ENCODE measurements around the gene PACSIN1. TPM values are rescaled to one million over a fixed set of nuclear protein-coding genes. Genes with fewer than 3 reads are reported as not detected.

PACSIN1 gene
- total RNA-seq, 1 donor from 2014 or later: 0.41 TPM

- no peak overlapping the region for H3K27ac Mint-ChIP-seq
- Histone ChIP-seq H3K27ac (no peak overlapping the region), H2AFZ (replicated peaks) (no peak overlapping the region), H3K4me3 (no peak overlapping the region), H3K9ac (no peak overlapping the region), H3K79me2 (ENCODE audit: low read depth) (no peaks in the 10 kb centered on the region), H3K27me3 (no peaks in the 10 kb centered on the region), H3K9me3 (ENCODE audit: low read depth) (peaks cover 6% of the 10 kb centered on the region), H4K20me1 (ENCODE audit: low read depth) (no peaks in the 10 kb centered on the region), H3K36me3 (no peaks in the 10 kb centered on the region), H3F3A (ENCODE audit: low read depth) (no peaks in the 10 kb centered on the region), H3K4me1 (peaks cover 1% of the 10 kb centered on the region), H3K4me2 (no peak overlapping the region)
- TF ChIP-seq EZH2 (IDR thresholded peaks at IDR 0.05): no peak
- TF ChIP-seq EZH2phosphoT487 (IDR thresholded peaks at IDR 0.05): no peak
- no peak for TF ChIP-seq CTCF (IDR thresholded peaks at IDR 0.05)
- no peak overlapping the region for H3K4me3 Mint-ChIP-seq
- peaks cover 10% of the 10 kb centered on the region for H3K27me3 Mint-ChIP-seq (ENCODE audit: insufficient read depth, low read depth)
- peaks cover 2% of the 10 kb centered on the region for H3K4me1 Mint-ChIP-seq
- no peaks in the 10 kb centered on the region for H3K36me3 Mint-ChIP-seq
- DNase-seq (ENCODE audit: low spot score): no peak
- H3K9me3 Mint-ChIP-seq: peaks cover 13% of the 10 kb centered on the region
Observed at GRCh38 chr6:34496103-34496685, 30.3 kb downstream of the PACSIN1 start.

GRCh38 chr6:34497411-34497810, 31.5 kb downstream of the PACSIN1 start:
- Histone ChIP-seq H3K79me2 (ENCODE audit: low read depth) (no peaks in the 10 kb centered on the region), H3K27ac (no peak overlapping the region), H3K4me2 (no peak overlapping the region), H3F3A (ENCODE audit: low read depth) (no peaks in the 10 kb centered on the region), H3K4me3 (no peak overlapping the region), H2AFZ (replicated peaks) (no peak overlapping the region), H3K9ac (no peak overlapping the region), H3K9me3 (ENCODE audit: low read depth) (peaks cover 6% of the 10 kb centered on the region), H3K27me3 (no peaks in the 10 kb centered on the region), H4K20me1 (ENCODE audit: low read depth) (no peaks in the 10 kb centered on the region), H3K36me3 (no peaks in the 10 kb centered on the region), H3K4me1 (no peaks in the 10 kb centered on the region)
- no peak for DNase-seq (ENCODE audit: low spot score)
- H3K36me3 Mint-ChIP-seq: no peaks in the 10 kb centered on the region
- H3K9me3 Mint-ChIP-seq: peaks cover 20% of the 10 kb centered on the region
- no peak overlapping the region for H3K27ac Mint-ChIP-seq
- peaks cover 10% of the 10 kb centered on the region for H3K27me3 Mint-ChIP-seq (ENCODE audit: insufficient read depth, low read depth)
- no peaks in the 10 kb centered on the region for H3K4me1 Mint-ChIP-seq
- peak overlapping the region; percentile 12 for H3K4me3 Mint-ChIP-seq
- no peak for TF ChIP-seq EZH2 (IDR thresholded peaks at IDR 0.05)
- TF ChIP-seq EZH2phosphoT487 (IDR thresholded peaks at IDR 0.05): no peak
- TF ChIP-seq CTCF (IDR thresholded peaks at IDR 0.05): no peak

- H3K4me2 ChIP-seq: no peak overlapping the region
- H3K4me1 ChIP-seq: no peaks in the 10 kb centered on the region
- Mint-ChIP-seq H3K4me3 (peak overlapping the region; percentile 21), H3K27ac (no peak overlapping the region), H3K27me3 (ENCODE audit: insufficient read depth, low read depth) (peaks cover 10% of the 10 kb centered on the region), H3K9me3 (peaks cover 15% of the 10 kb centered on the region), H3K36me3 (no peaks in the 10 kb centered on the region), H3K4me1 (peaks cover 2% of the 10 kb centered on the region)
- no peaks in the 10 kb centered on the region for H4K20me1 ChIP-seq (ENCODE audit: low read depth)
- no peak overlapping the region for H3K9ac ChIP-seq
- no peaks in the 10 kb centered on the region for H3K27me3 ChIP-seq
- no peaks in the 10 kb centered on the region for H3K79me2 ChIP-seq (ENCODE audit: low read depth)
- H3F3A ChIP-seq (ENCODE audit: low read depth): peaks cover 8% of the 10 kb centered on the region
- H2AFZ ChIP-seq (replicated peaks): no peak overlapping the region
- no peak for DNase-seq (ENCODE audit: low spot score)
- no peaks in the 10 kb centered on the region for H3K36me3 ChIP-seq
- no peak overlapping the region for H3K27ac ChIP-seq
- TF ChIP-seq EZH2 (IDR thresholded peaks at IDR 0.05): no peak
- H3K4me3 ChIP-seq: no peak overlapping the region
- no peaks in the 10 kb centered on the region for H3K9me3 ChIP-seq (ENCODE audit: low read depth)
Observed at GRCh38 chr6:34506718-34507117, 40.8 kb downstream of the PACSIN1 start.

GRCh38 chr6:34508425-34508824, 42.5 kb downstream of the PACSIN1 start:
- Histone ChIP-seq H3K79me2 (ENCODE audit: low read depth) (no peaks in the 10 kb centered on the region), H3K27ac (no peak overlapping the region), H3K4me3 (no peak overlapping the region), H3F3A (ENCODE audit: low read depth) (peaks cover 13% of the 10 kb centered on the region), H3K27me3 (peaks cover 9% of the 10 kb centered on the region), H2AFZ (replicated peaks) (no peak overlapping the region), H3K4me1 (peaks cover 6% of the 10 kb centered on the region), H3K36me3 (no peaks in the 10 kb centered on the region), H4K20me1 (ENCODE audit: low read depth) (peaks cover 10% of the 10 kb centered on the region), H3K9ac (no peak overlapping the region), H3K4me2 (no peak overlapping the region), H3K9me3 (ENCODE audit: low read depth) (no peaks in the 10 kb centered on the region)
- Mint-ChIP-seq H3K4me1 (peaks cover 15% of the 10 kb centered on the region), H3K9me3 (peaks cover 8% of the 10 kb centered on the region), H3K27me3 (ENCODE audit: insufficient read depth, low read depth) (peaks cover 15% of the 10 kb centered on the region), H3K36me3 (no peaks in the 10 kb centered on the region), H3K27ac (no peak overlapping the region), H3K4me3 (no peak overlapping the region)
- TF ChIP-seq EZH2phosphoT487 (IDR thresholded peaks at IDR 0.05) (no peak), EZH2 (IDR thresholded peaks at IDR 0.05) (no peak), CTCF (IDR thresholded peaks at IDR 0.05) (no peak)
- DNase-seq (ENCODE audit: low spot score): no peak

All from neural progenitor cell (in vitro differentiated cells).